ENCODE measurements around the gene IP6K2.

Gene IP6K2

DNA sequence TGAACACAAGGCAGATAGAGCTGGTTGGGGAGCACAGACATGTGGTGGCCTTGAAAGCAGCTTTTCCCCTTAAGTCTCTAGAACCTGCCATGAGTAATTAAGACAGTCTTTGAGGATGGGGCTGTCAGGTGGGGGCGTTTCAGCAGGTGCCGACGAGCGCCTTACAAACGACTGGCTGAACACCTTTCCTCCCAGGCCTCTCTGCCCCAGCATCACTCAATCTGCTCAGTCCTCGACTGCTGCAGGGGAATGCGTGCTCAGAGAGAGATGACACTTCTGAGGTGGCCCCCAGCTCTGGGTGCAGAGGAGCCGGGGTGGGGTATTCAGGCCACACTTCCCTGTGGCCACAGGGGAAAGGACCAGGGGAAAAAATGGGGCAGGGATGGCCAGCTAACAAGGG lies 23.2 kb downstream of the IP6K2 start:
- no peak for DNase-seq (ENCODE audit: insufficient read length, low spot score)
- FAIRE-seq, result no peak

DNA sequence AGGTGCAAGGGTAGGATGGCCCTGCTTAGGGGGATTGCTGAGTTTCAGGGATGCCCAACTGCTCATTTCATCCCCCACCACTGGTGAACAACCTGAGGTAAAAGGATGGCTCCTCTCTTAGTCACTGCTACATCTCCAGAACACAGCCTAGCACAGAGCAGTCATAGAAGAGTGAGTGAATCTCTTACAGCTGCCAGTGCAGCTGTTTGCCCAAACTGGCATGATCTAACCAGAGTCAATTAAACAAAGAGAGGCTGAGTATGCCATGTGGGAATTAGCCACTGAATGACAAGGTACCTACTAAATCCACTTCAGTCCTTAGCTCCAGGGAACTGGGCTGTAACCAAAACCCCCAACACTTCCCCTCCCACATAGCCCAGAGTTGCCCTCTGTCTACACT lies 24.5 kb downstream of the IP6K2 start:
- TF ChIP-seq, protein P1, sequence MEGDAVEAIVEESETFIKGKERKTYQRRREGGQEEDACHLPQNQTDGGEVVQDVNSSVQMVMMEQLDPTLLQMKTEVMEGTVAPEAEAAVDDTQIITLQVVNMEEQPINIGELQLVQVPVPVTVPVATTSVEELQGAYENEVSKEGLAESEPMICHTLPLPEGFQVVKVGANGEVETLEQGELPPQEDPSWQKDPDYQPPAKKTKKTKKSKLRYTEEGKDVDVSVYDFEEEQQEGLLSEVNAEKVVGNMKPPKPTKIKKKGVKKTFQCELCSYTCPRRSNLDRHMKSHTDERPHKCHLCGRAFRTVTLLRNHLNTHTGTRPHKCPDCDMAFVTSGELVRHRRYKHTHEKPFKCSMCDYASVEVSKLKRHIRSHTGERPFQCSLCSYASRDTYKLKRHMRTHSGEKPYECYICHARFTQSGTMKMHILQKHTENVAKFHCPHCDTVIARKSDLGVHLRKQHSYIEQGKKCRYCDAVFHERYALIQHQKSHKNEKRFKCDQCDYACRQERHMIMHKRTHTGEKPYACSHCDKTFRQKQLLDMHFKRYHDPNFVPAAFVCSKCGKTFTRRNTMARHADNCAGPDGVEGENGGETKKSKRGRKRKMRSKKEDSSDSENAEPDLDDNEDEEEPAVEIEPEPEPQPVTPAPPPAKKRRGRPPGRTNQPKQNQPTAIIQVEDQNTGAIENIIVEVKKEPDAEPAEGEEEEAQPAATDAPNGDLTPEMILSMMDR (IDR thresholded peaks at IDR 0.05; ENCODE audit: insufficient read depth, missing control alignments), result no peak
- DNase-seq (ENCODE audit: insufficient read length, low spot score), result no peak
- no peak for FAIRE-seq

More for the DNA sequence above, 23.2 kb downstream of the IP6K2 start:
- TF ChIP-seq, protein P1 (IDR thresholded peaks at IDR 0.05; ENCODE audit: insufficient read depth, missing control alignments), result no peak

DNA sequence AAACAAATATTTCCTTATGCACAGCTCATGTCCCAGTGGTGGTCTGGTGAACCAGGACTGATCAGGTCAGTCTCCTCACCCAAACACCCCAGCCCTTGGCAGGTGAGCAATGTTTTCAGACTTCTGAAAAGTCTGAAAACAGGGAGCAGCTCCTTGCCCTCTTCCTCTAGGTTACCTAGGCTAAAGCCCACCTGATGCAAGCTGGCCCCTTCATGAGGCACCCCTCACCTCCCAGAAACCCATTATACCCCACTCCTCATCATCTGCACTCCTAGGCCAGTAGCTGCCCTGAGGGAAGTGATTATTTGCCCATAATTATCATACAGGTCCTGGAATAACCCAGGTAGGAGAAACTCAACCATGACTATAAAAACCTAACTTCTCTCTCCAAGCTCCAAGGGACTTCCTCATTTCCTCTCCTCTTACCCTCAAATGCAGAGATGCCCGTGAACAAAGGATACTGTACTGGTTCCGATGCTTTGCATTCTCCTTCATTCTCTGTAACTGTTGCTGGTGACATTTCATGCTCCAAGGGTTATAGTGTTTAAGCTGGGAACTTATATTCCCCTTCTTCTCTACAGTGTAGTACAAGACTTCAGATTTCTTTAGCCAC lies 26.1 kb downstream of the IP6K2 start:
- TF ChIP-seq, protein P1 (IDR thresholded peaks at IDR 0.05; ENCODE audit: insufficient read depth, missing control alignments), result no peak
- FAIRE-seq, result no peak

DNA sequence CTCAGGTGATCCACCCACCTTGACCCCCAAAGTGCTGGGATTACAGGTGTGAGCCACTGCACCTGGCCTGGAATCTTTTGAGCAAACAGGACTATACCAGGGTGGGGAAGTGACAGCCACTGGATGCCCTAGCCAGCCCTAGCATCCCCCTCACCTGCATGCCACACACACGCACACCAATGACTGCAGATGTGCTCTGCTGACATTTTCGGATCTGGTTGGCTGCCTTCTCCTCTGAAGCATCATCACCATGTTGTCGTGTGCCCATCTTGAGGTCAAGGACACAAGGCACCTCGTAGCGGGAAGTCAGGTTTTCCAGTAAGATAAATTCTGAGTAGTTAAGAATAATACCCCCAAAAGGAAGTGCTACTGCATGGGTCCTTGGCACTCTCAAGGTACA lies 27.6 kb downstream of the IP6K2 start:
- DNase-seq (ENCODE audit: insufficient read length, low spot score) (no peak), FAIRE-seq (no peak)
- TF ChIP-seq, protein P1 (IDR thresholded peaks at IDR 0.05; ENCODE audit: insufficient read depth, missing control alignments), result no peak

More for the DNA sequence above, 26.1 kb downstream of the IP6K2 start:
- no peak for DNase-seq (ENCODE audit: insufficient read length, low spot score)

DNA sequence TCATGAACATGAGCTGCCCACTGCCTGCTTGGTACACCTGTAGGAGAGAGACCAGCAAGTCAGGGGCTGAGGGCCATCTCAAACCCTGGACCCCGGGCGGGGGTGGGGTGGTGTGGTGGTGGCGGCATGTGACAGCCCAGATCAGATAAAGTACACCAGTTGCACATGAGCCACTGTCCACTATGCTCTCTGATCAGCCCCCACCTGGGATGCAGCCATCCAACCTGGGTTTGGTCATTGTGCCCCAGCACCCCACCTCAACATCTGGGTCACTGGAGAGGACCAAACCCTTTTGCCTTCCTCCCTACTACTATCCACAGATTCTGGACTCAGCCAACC lies 28.3 kb downstream of the IP6K2 start:
- no peak for FAIRE-seq
- TF ChIP-seq, protein P1 (IDR thresholded peaks at IDR 0.05; ENCODE audit: insufficient read depth, missing control alignments), result no peak
- no peak for DNase-seq (ENCODE audit: insufficient read length, low spot score)

DNA sequence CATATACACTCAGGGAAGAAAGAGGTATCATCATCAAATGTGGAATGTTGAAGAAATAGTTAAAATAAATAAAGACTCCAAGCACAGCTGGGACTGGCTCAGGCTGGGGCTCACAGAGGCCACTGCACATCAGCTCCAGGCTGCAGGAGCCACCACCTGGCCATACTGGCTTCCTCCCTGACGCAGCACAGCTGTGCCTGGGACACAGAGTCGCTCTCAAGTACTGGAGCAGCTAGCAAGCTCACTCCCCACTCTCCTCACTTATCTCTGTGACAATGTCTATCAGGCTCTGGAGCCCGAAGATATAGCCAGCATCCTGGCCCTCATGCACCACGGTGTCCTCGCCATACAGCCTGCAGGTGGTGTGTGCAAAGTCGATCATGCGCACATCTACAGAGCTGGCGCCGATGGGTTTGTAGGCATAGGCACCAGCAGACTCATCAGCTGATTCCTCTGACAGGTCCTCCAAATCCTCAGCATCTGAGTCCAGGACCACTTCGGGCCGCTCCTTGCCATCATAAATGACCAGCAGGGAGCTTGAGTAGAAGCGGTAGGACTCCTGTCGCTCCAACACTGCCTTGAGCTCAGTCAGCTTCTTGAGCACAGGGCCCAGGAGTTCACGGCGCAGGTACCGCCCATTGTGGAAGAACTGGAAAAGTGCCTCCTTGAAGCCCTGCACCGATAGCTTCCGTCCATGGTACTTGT lies 28.8 kb downstream of the IP6K2 start:
- no peak for FAIRE-seq
- TF ChIP-seq, protein P1 (IDR thresholded peaks at IDR 0.05; ENCODE audit: insufficient read depth, missing control alignments), result no peak
- DNase-seq (ENCODE audit: insufficient read length, low spot score), result no peak

DNA sequence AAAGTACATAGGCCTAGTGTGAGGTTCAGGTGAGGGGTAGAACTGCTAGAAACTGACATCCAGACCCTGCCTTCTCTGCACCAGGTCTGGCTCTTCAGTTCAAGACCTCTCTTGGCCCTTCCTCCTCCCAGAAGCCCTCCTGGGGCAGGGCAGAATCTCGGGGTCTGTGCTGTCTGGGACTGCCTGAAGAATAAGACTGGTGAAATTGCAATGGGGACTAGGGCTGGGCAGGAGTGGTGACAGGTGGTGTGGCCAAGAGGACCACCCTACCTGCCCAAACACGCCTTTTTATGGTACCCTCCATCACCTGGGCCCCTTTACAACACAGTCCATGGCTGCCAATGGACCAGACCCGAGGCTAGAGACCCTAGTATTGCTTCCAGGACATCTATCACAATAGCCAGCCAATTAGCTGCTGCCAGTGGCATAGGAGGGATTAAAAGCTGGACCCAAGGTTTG lies 29.8 kb downstream of the IP6K2 start:
- FAIRE-seq (no peak), DNase-seq (ENCODE audit: insufficient read length, low spot score) (no peak)
- TF ChIP-seq, protein P1 (IDR thresholded peaks at IDR 0.05; ENCODE audit: insufficient read depth, missing control alignments), result no peak

Measured in D721Med (cell line).